KMS-11 (cell line): ENCODE results near the gene PHLDB3.

ENCODE experiments used
- H2AFZ ChIP-seq: fragments of 200-600 bp; sonication (generic); 2 replicates; pipeline ENCODE4 v1.6.1; 2016; ENCODE audit warnings: antibody characterized with exemption, mixed run types, low read depth
- H3K27ac ChIP-seq: fragments of 200-600 bp; sonication (generic); 2 replicates; pipeline ENCODE4 v1.6.1; 2016; ENCODE audit warnings: mild to moderate bottlenecking, mixed run types
- H3K27me3 ChIP-seq: fragments of 200-600 bp; sonication (generic); 2 replicates; pipeline ENCODE4 v1.6.1; 2017; ENCODE audit warnings: mild to moderate bottlenecking, low read depth, mixed run types, moderate library complexity; ENCODE audit not compliant: insufficient read depth
- H3K36me3 ChIP-seq: fragments of 200-600 bp; sonication (generic); 2 replicates; pipeline ENCODE4 v1.6.1; 2017; ENCODE audit warnings: mild to moderate bottlenecking, mixed run types; ENCODE audit not compliant: insufficient read depth
- H3K4me1 ChIP-seq: fragments of 200-600 bp; sonication (generic); 2 replicates; pipeline ENCODE4 v1.6.1; 2016; ENCODE audit warnings: mild to moderate bottlenecking, low read depth, mixed run types; ENCODE audit not compliant: poor library complexity, severe bottlenecking
- H3K4me2 ChIP-seq: fragments of 200-600 bp; sonication (generic); 2 replicates; pipeline ENCODE4 v1.7.0; 2016; ENCODE audit warnings: mild to moderate bottlenecking, mixed run types
- H3K4me3 ChIP-seq: fragments of 200-600 bp; sonication (generic); IDR thresholded peaks from 2 replicates; pipeline ENCODE4 v1.6.1; 2017; ENCODE audit warnings: low read depth, low read length, mixed read lengths; ENCODE audit not compliant: insufficient read depth
- H3K79me2 ChIP-seq: fragments of 200-600 bp; sonication (generic); 2 replicates; pipeline ENCODE4 v1.6.1; 2016; ENCODE audit warnings: low read depth, mixed run types; ENCODE audit not compliant: insufficient read depth
- H3K9ac ChIP-seq: fragments of 200-600 bp; sonication (generic); 2 replicates; pipeline ENCODE4 v1.6.1; 2016; ENCODE audit warnings: mild to moderate bottlenecking, mixed run types
- H4K20me1 ChIP-seq: fragments of 200-600 bp; sonication (generic); 2 replicates; pipeline ENCODE4 v1.6.1; 2016; ENCODE audit warnings: mild to moderate bottlenecking, mixed run types; ENCODE audit not compliant: insufficient read depth
- CTCF ChIP-seq: fragments of 200-600 bp; sonication (generic); conservative IDR thresholded peaks from 2 replicates; pipeline ENCODE4 v1.6.1; 2017; ENCODE audit warnings: low read depth, mild to moderate bottlenecking, antibody characterized with exemption, low read length, moderate library complexity, mixed read lengths

Gene PHLDB3

GRCh38 chr19:43504426-43505185 is at the start of gene PHLDB3:
Gene PHLDB3 (minus strand): TSS chr19:43504746. CDS start chr19:43504118, 628 bp downstream.
- peak within 1 kb of the TSS; percentile 71 for H3K9ac ChIP-seq
- 0 out of 2 replicates have a peak, but pooled peaks have one; percentile 27 for TF ChIP-seq CTCF
- peaks cover 11% of the 10 kb centered on the region for H3K4me1 ChIP-seq
- H3K27ac ChIP-seq = peak within 1 kb of the TSS; percentile 51; the same call in 1 of the 2 replicates
- no peaks in the 10 kb centered on the region for H3K36me3 ChIP-seq
- peak within 1 kb of the TSS; percentile 100 for H2AFZ ChIP-seq
- no peaks in the 10 kb centered on the region for H4K20me1 ChIP-seq
- H3K4me2 ChIP-seq = peak within 1 kb of the TSS; percentile 96
- H3K4me3 ChIP-seq = peak within 1 kb of the TSS; percentile 62
- no peaks in the 10 kb centered on the region for H3K27me3 ChIP-seq
- H3K79me2 ChIP-seq = no peaks in the 10 kb centered on the region

- no peak overlapping the region for H3K27ac ChIP-seq
- no peak overlapping the region for H3K4me2 ChIP-seq
Measured at GRCh38 chr19:43553656-43554055, 49.1 kb upstream of the PHLDB3 start.

GRCh38 chr19:43552616-43553015 is 48.1 kb upstream of the PHLDB3 start:
- no peak overlapping the region for H3K4me2 ChIP-seq
- H3K27ac ChIP-seq = no peak overlapping the region
- no peaks in the 10 kb centered on the region for H3K27me3 ChIP-seq
- TF ChIP-seq CTCF = no peak
- no peaks in the 10 kb centered on the region for H4K20me1 ChIP-seq
- H3K9ac ChIP-seq = no peak overlapping the region
- H3K4me3 ChIP-seq = no peak overlapping the region
- H3K79me2 ChIP-seq = no peaks in the 10 kb centered on the region
- no peaks in the 10 kb centered on the region; the same call in 1 of the 2 replicates for H3K36me3 ChIP-seq
- no peaks in the 10 kb centered on the region for H3K4me1 ChIP-seq
- no peak overlapping the region for H2AFZ ChIP-seq

More at GRCh38 chr19:43553656-43554055, 49.1 kb upstream of the PHLDB3 start:
- Histone ChIP-seq H3K27me3 (no peaks in the 10 kb centered on the region), H4K20me1 (no peaks in the 10 kb centered on the region), H3K4me3 (no peak overlapping the region), H3K9ac (no peak overlapping the region), H3K4me1 (no peaks in the 10 kb centered on the region), H3K36me3 (no peaks in the 10 kb centered on the region; the same call in 1 of the 2 replicates), H3K79me2 (no peaks in the 10 kb centered on the region), H2AFZ (no peak overlapping the region)
- no peak for TF ChIP-seq CTCF

- Histone ChIP-seq H3K4me1 (no peaks in the 10 kb centered on the region), H3K36me3 (no peaks in the 10 kb centered on the region; the same call in 1 of the 2 replicates), H3K4me2 (no peak overlapping the region), H3K79me2 (no peaks in the 10 kb centered on the region), H3K27ac (no peak overlapping the region), H4K20me1 (no peaks in the 10 kb centered on the region), H3K4me3 (no peak overlapping the region), H3K9ac (no peak overlapping the region), H2AFZ (no peak overlapping the region), H3K27me3 (no peaks in the 10 kb centered on the region)
- no peak for TF ChIP-seq CTCF
Measured at GRCh38 chr19:43552198-43552450, 47.6 kb upstream of the PHLDB3 start.
